Heart left ventricle (tissue), 16 donors: Measurements from ENCODE around the gene MAGI2. TPM values are rescaled to one million over a fixed set of nuclear protein-coding genes. Genes with fewer than 3 reads are reported as not detected.

Experiments
- ATAC-seq, 4 donors: fragments of 200-7000 bp; cut with Tn5 transposase; one replicate each; pipeline ENCODE4 v1.9.1; 2020 to 2022; ENCODE audit warnings: moderate library complexity in 4 of 4, mild to moderate bottlenecking in 3 of 4, moderate number of reproducible peaks in 1 of 4
- DNase-seq, 5 donors: peaks; one replicate each; pipeline ENCODE4 v3.0.0-alpha.2; 2020
- H3K27ac ChIP-seq, 12 donors: fragments of 200-600 bp; sonication (generic) in 4 of 12; one replicate each; pipeline versions ENCODE4 v1.5.0 to v1.8.0; 2016 to 2022; ENCODE audit warnings: mild to moderate bottlenecking in 2 of 12
- H3K27me3 ChIP-seq, 9 donors: fragments of 200-600 bp; sonication (generic) in 2 of 9; one replicate each; pipeline versions ENCODE4 v1.5.1 to v1.8.0; 2016 to 2022; ENCODE audit warnings: mild to moderate bottlenecking in 3 of 9
- H3K36me3 ChIP-seq, 9 donors: fragments of 200-600 bp; sonication (generic) in 2 of 9; one replicate each; pipeline versions ENCODE4 v1.5.0 to v1.8.0; 2018 to 2022; ENCODE audit warnings: mild to moderate bottlenecking in 2 of 9
- H3K4me1 ChIP-seq, 12 donors: fragments of 200-600 bp; sonication (generic) in 4 of 12; one replicate each; pipeline versions ENCODE4 v1.5.0 to v1.8.0; 2016 to 2022; ENCODE audit warnings: mild to moderate bottlenecking in 3 of 12
- H3K4me3 ChIP-seq, 12 donors: fragments of 200-600 bp; sonication (generic) in 4 of 12; one replicate each; pipeline versions ENCODE4 v1.5.0 to v1.8.0; 2017 to 2022; ENCODE audit warnings: mild to moderate bottlenecking in 9 of 12, moderate library complexity in 4 of 12
- H3K9me3 ChIP-seq, 12 donors: fragments of 200-600 bp; sonication (generic) in 4 of 12; one replicate each; pipeline versions ENCODE4 v1.5.0 to v1.8.0; 2016 to 2022; ENCODE audit warnings: mild to moderate bottlenecking in 1 of 12
- POLR2A ChIP-seq, 2 donors: fragments of 450-650 bp; IDR thresholded peaks; one replicate each; pipeline ENCODE4 v1.6.1; 2017; ENCODE audit warnings: antibody characterized with exemption in 2 of 2, mild to moderate bottlenecking in 2 of 2, moderate library complexity in 2 of 2
- WGBS, 4 donors: extraction: QIAGEN DNeasy Blood & Tissue Kit in 2 of 4; methylation state at CpG; one replicate each; pipeline versions ENCODE4 v1.1.5 to v1.1.7; 2013 to 2018; 5-methylcytosine and 5-hydroxymethylcytosine counted together
- intact Hi-C, 10 donors: fragments of 100-400 bp; cut with DNase I; formaldehyde crosslinking; loops; one replicate each; pipeline versions ENCODE4 v1.11.1 to v1.14.2; 2022
- polyA plus RNA-seq, 2 donors: library from polyadenylated mRNA; stranded (reverse); fragments of 200-250 nt; gene quantifications; one replicate each; pipeline ENCODE4 v1.2.3, GENCODE V29; 2013
- total RNA-seq, 9 donors: library from RNA; depleted of rRNA in 2 of 9; stranded (reverse); fragments of >200 nt in 2 of 9; fragmentation: NEBNext Ultra II Directional in 3 of 9; extraction: Animal tissue kit (Norgen Biotek cat#: 25700) in 3 of 9; gene quantifications; one replicate each; pipeline versions ENCODE4 v1.1.0 to v1.2.4, GENCODE V29; 2016 to 2023
- TF ChIP-seq, protein P1 (sequence below), 12 donors: fragments of 200-600 bp; sonication (generic) in 4 of 12; IDR thresholded peaks; one replicate each; pipeline versions ENCODE4 v1.5.0 to v1.8.0; 2018 to 2022; ENCODE audit warnings: antibody characterized with exemption in 12 of 12, mild to moderate bottlenecking in 5 of 12
- donor health status: ischemic (EF 13 %, LVEDD 7.1; RV severe dilation, severe dysfunction).
- donor health status: healthy with polysubstance abuse.
- donor health status: DM: no; HTN: yes; CAD: no.
- donor health status: DM: no; HTN: no; CAD: no.
- donor health status: ischemic (EF 25% LVEDD 6.9; RV normal size, moderate dysfunction).
- donor health status: ischemic (EF 25% LVEDD 5.7; RV mildly dilated, moderate dysfunction).
- donor health status: healthy.
- donor health status: DM: yes; HTN: yes; CAD: no.
- donor health status: ischemic (EF 35%, LVEDD 5.7; RV mildly dilated, moderate dysfunction).
- donor health status: nonischemic (EF 11% LVEDD 7.7; RV severe dilation, severe dysfunction).
- donor health status: DM: yes; HTN: yes; CAD: no.
- donor health status: PGD.
- donor health status: ischemic (EF 29% LVEDD 5.4; RV normal size, mild dysfunction).
- donor health status: nonischemic (EF 23%, LVEDD 6.1; RV moderate dilation, normal function).

Gene MAGI2
- total and polyA plus RNA-seq, 11 donors, result 1.1 to 6.8 (median 3.8) TPM

GRCh38 chr7:78769481-78770101 lies 683.9 kb downstream of the MAGI2 start:
- Histone ChIP-seq H3K27ac (no peak overlapping the region), H3K9me3 (no peaks in the 10 kb centered on the region), H3K4me3 (peak overlapping the region in 11 of 12 donors; percentile 13 to 54 (median 37)), H3K36me3 (no peaks in the 10 kb centered on the region), H3K4me1 (peaks cover 0 to 19% (median 2%) of the 10 kb centered on the region in 12 donors), H3K27me3 (no peaks in the 10 kb centered on the region)
- DNase-seq, result no peak
- TF ChIP-seq POLR2A (IDR thresholded peaks at IDR 0.05), result no peak
- intact Hi-C loops, result no loop called here
- ATAC-seq, result peak in 2 of 4 donors; percentile 28 to 29
- WGBS, 4 donors, result 2% methylated on average over 12 of the region's 12 CpGs

DNA sequence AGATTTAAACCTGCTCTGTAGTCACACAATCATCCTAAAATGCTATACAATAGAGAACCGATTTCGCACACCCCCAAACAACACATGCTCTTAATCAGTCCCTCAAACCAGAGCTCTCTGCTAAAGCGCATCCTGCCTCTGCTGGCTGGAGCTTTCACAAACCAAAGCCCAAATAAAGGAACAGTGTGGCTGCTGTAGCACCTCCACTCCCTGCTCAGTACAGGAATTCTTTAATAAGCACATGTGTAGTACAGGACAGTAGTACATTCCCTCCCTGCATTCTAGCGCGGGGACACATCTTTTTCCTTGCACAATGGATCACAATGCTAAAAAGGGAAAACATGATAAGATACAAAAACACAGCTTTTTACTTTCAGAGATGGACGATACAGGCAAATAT lies 684.6 kb downstream of the MAGI2 start:
- Histone ChIP-seq H3K4me3 (peak overlapping the region in 11 of 12 donors; percentile 13 to 54 (median 37)), H3K27ac (no peak overlapping the region), H3K27me3 (no peaks in the 10 kb centered on the region), H3K36me3 (no peaks in the 10 kb centered on the region), H3K4me1 (peaks cover 0 to 19% (median 2%) of the 10 kb centered on the region in 12 donors), H3K9me3 (no peaks in the 10 kb centered on the region)
- 6 to 11% (median 10%) methylated on average over 6 of the region's 6 CpGs for WGBS, 4 donors
- TF ChIP-seq POLR2A (IDR thresholded peaks at IDR 0.05), result no peak
- TF ChIP-seq, protein P1, sequence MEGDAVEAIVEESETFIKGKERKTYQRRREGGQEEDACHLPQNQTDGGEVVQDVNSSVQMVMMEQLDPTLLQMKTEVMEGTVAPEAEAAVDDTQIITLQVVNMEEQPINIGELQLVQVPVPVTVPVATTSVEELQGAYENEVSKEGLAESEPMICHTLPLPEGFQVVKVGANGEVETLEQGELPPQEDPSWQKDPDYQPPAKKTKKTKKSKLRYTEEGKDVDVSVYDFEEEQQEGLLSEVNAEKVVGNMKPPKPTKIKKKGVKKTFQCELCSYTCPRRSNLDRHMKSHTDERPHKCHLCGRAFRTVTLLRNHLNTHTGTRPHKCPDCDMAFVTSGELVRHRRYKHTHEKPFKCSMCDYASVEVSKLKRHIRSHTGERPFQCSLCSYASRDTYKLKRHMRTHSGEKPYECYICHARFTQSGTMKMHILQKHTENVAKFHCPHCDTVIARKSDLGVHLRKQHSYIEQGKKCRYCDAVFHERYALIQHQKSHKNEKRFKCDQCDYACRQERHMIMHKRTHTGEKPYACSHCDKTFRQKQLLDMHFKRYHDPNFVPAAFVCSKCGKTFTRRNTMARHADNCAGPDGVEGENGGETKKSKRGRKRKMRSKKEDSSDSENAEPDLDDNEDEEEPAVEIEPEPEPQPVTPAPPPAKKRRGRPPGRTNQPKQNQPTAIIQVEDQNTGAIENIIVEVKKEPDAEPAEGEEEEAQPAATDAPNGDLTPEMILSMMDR (IDR thresholded peaks at IDR 0.05), result no peak
- ATAC-seq, result peak; percentile 72 to 79 (median 76)
- DNase-seq, result no peak
- intact Hi-C loops, result no loop called here

GRCh38 chr7:78765943-78766729 lies 687.3 kb downstream of the MAGI2 start:
- peaks cover 0 to 19% (median 2%) of the 10 kb centered on the region in 12 donors for H3K4me1 ChIP-seq
- TF ChIP-seq, protein P1 (IDR thresholded peaks at IDR 0.05), result no peak
- no peak for TF ChIP-seq POLR2A (IDR thresholded peaks at IDR 0.05)
- intact Hi-C loops, result no loop called here
- WGBS, 4 donors, result 52 to 67% (median 61%) methylated on average over 4 of the region's 4 CpGs
- ATAC-seq (no peak), DNase-seq (no peak)
- H3K4me3 ChIP-seq, result no peak overlapping the region
- no peak overlapping the region for H3K27ac ChIP-seq
- H3K36me3 ChIP-seq, result no peaks in the 10 kb centered on the region
- no peaks in the 10 kb centered on the region for H3K27me3 ChIP-seq
- no peaks in the 10 kb centered on the region for H3K9me3 ChIP-seq

GRCh38 chr7:78764571-78764970 lies 688.9 kb downstream of the MAGI2 start:
- Histone ChIP-seq H3K36me3 (no peaks in the 10 kb centered on the region), H3K4me1 (peaks cover 0 to 8% (median 0%) of the 10 kb centered on the region in 12 donors), H3K27ac (no peak overlapping the region), H3K27me3 (no peaks in the 10 kb centered on the region), H3K9me3 (no peaks in the 10 kb centered on the region), H3K4me3 (no peak overlapping the region)
- ATAC-seq (no peak), DNase-seq (no peak)
- intact Hi-C loops, result no loop called here
- TF ChIP-seq, protein P1 (IDR thresholded peaks at IDR 0.05), result no peak
- TF ChIP-seq POLR2A (IDR thresholded peaks at IDR 0.05), result no peak
- 58 to 71% (median 70%) methylated on average over 3 of the region's 3 CpGs for WGBS, 4 donors
